HepG2 (cell line): ENCODE data around the gene VAC14. TPM values are rescaled to one million over a fixed set of nuclear protein-coding genes. Genes with fewer than 3 reads are reported as not detected.

ENCODE experiments used
- CEBPB ChIP-seq: IDR thresholded peaks from 2 replicates; pipeline ENCODE4 v1.6.1; 2011; ENCODE audit warnings: low read depth, low read length, improper control_type of control experiment, borderline replicate concordance
- FOSL2 ChIP-seq: sonication (generic); formaldehyde crosslinking; IDR thresholded peaks from 2 replicates; pipeline ENCODE4 v1.4.0; 2020; ENCODE audit warnings: missing genetic modification reagents
- HOXA3 ChIP-seq: sonication (generic); formaldehyde crosslinking; IDR thresholded peaks from 2 replicates; pipeline ENCODE4 v1.5.0; 2020; ENCODE audit warnings: missing genetic modification reagents
- SAFB2 ChIP-seq: sonication (generic); formaldehyde crosslinking; IDR thresholded peaks from 2 replicates; pipeline ENCODE4 v1.5.1; 2020; ENCODE audit warnings: missing genetic modification reagents, low read depth, mild to moderate bottlenecking, borderline replicate concordance
- SMAD1 ChIP-seq: sonication (generic); formaldehyde crosslinking; IDR thresholded peaks from 2 replicates; pipeline ENCODE4 v1.4.0; 2020; ENCODE audit warnings: missing genetic modification reagents, low read depth, mild to moderate bottlenecking, borderline replicate concordance
- TAF15 ChIP-seq: fragments of 200-400 bp; formaldehyde crosslinking; IDR thresholded peaks from one replicate; pipeline ENCODE4 v1.6.1; 2018; ENCODE audit warnings: mild to moderate bottlenecking, low read depth, low read length; ENCODE audit not compliant: poor library complexity, severe bottlenecking
- ZNF10 ChIP-seq: sonication (generic); formaldehyde crosslinking; IDR thresholded peaks from 2 replicates; pipeline ENCODE4 v1.4.0; 2020; ENCODE audit warnings: mild to moderate bottlenecking, low read depth, missing genetic modification reagents, borderline replicate concordance
- ZNF282 ChIP-seq: fragments of 450-650 bp; IDR thresholded peaks from 2 replicates; pipeline ENCODE4 v1.6.1; 2018; ENCODE audit not compliant: partially characterized antibody
- ZNF337 ChIP-seq: sonication (generic); formaldehyde crosslinking; IDR thresholded peaks from 2 replicates; pipeline ENCODE4 v1.5.1; 2020; ENCODE audit warnings: missing genetic modification reagents, low read depth, mild to moderate bottlenecking, borderline replicate concordance
- ZNF547 ChIP-seq: sonication (generic); formaldehyde crosslinking; IDR thresholded peaks from 2 replicates; pipeline ENCODE4 v1.5.1; 2020; ENCODE audit warnings: mild to moderate bottlenecking, missing genetic modification reagents
- ZNF616 ChIP-seq: sonication (generic); formaldehyde crosslinking; IDR thresholded peaks from 2 replicates; pipeline ENCODE4 v1.5.0; 2020; ENCODE audit warnings: low read depth, mild to moderate bottlenecking, missing genetic modification reagents
- ZNF761 ChIP-seq: sonication (generic); formaldehyde crosslinking; conservative IDR thresholded peaks from 2 replicates; pipeline ENCODE4 v1.4.0; 2020; ENCODE audit warnings: mild to moderate bottlenecking, missing genetic modification reagents
- ZNF790 ChIP-seq: sonication (generic); formaldehyde crosslinking; IDR thresholded peaks from 2 replicates; pipeline ENCODE4 v1.8.0; 2022; ENCODE audit warnings: missing genetic modification reagents, mild to moderate bottlenecking, borderline replicate concordance
- polyA plus RNA-seq, 8 experiments: library from polyadenylated mRNA; depleted of rRNA in 3 of 8; stranded (reverse) in 7 of 8; unstranded in 1 of 8; fragments of >200 nt; fragmentation: Illumina TruSeq in 4 of 8; extraction: Trizol in 4 of 8; gene quantifications; 2 replicates each; pipeline versions ENCODE4 v1.2.1 to v1.2.3, GENCODE V29; 2011 to 2016; ENCODE audit warnings: low read depth in 4 of 8, missing spikeins in 1 of 8, mixed read lengths in 1 of 8; ENCODE audit not compliant: insufficient read depth in 1 of 8
- total RNA-seq, 5 experiments: library from RNA; depleted of rRNA; stranded (reverse); fragments of >200 nt; fragmentation: Illumina TruSeq; extraction: Trizol; gene quantifications; 2 replicates each; pipeline ENCODE4 v1.2.3, GENCODE V29; 2016; ENCODE audit warnings: low read depth in 1 of 5
- TF ChIP-seq, protein P1 (sequence below): sonication (generic); formaldehyde crosslinking; IDR thresholded peaks from 2 replicates; pipeline ENCODE4 v1.5.0; 2020; ENCODE audit warnings: mild to moderate bottlenecking, low read depth, missing genetic modification reagents, borderline replicate concordance
- TF ChIP-seq, protein P2 (sequence below): sonication (generic); formaldehyde crosslinking; IDR thresholded peaks from 2 replicates; pipeline ENCODE4 v1.4.0; 2020; ENCODE audit warnings: missing genetic modification reagents
- TF ChIP-seq, protein P3 (sequence below), 2 experiments: fragments of 450-650 bp in 1 of 2; sonication (generic) in 1 of 2; formaldehyde crosslinking; IDR thresholded peaks; 2 replicates each; pipeline versions ENCODE4 v1.5.0 to v1.8.0; 2020 to 2022; ENCODE audit warnings: mild to moderate bottlenecking in 1 of 2, missing genetic modification reagents in 1 of 2
- TF ChIP-seq, protein P4 (sequence below): sonication (generic); formaldehyde crosslinking; IDR thresholded peaks from 2 replicates; pipeline ENCODE4 v1.4.0; 2020; ENCODE audit warnings: mild to moderate bottlenecking, missing genetic modification reagents
- TF ChIP-seq, protein P5 (sequence below): IDR thresholded peaks from 2 replicates; pipeline ENCODE4 v1.6.1; 2016; ENCODE audit warnings: missing genetic modification reagents, missing compliant biosample characterization
- TF ChIP-seq, protein P6 (sequence below): IDR thresholded peaks from 2 replicates; pipeline ENCODE4 v1.6.1; 2016

VAC14 gene
- total and polyA plus RNA-seq, 2 of the 13 experiments (the other 11 are each of a cell fraction or from before 2014, with no cell fraction given) = 23.5 to 24.6 TPM

DNA sequence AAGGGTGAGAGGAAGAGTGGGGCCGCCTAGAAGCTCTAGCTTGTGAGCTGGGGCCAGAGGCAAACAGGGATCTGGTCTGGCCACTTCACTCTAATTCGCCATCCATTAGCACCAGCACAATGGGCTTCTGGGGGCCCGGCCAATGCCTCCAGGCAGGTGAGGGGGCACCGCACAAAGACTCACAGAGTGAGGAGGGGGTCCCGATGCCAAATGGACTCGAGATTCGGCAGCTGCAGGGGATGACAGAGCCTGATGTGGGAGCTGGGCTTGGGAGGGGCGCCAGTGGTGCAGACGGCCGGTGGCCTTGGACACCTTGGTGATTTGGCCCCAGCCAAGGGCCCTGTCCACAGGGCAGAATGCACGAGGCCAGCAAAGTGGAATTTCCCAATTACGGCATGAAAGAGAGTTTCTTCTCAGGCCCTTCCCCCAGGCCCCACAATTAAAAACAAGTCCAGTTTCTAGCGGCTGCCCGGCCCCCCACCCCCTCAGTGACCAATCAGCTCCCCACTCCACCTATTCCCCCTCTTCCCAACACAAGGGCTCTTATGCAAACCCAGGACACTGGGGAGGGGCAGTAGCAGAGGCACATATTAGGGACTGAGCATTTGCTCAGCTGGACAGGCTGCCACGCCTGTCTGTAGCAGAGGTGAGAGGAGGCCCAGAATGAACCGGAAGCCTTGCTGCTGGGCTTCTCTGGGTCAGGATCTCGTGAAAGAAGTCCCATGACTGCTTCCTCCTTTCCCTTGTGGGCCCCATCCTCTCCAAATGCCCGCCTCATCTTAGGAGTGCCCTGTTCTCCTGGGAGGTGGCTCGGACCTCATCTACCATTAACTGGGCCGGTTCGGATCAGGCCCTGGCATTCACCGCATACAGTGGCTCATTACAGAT, 75.7 kb downstream of the VAC14 start (continued):
- no peak for TF ChIP-seq ZNF616 (CRISPR knock-in tag)
- TF ChIP-seq FOSL2 (CRISPR knock-in tag) = peak; percentile 68
- peak; percentile 80 for TF ChIP-seq CEBPB
- TF ChIP-seq ZNF790 (CRISPR knock-in tag) = no peak
- TF ChIP-seq TAF15 = no peak
- peak; percentile 86 for TF ChIP-seq ZNF337 (CRISPR knock-in tag)
- TF ChIP-seq, protein P1, sequence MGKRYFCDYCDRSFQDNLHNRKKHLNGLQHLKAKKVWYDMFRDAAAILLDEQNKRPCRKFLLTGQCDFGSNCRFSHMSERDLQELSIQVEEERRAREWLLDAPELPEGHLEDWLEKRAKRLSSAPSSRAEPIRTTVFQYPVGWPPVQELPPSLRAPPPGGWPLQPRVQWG (CRISPR knock-in tag) = no peak
- no peak for TF ChIP-seq ZNF282
- TF ChIP-seq ZNF10 (CRISPR knock-in tag) = no peak
- peak; percentile 95 for TF ChIP-seq SMAD1
- TF ChIP-seq, protein P2, sequence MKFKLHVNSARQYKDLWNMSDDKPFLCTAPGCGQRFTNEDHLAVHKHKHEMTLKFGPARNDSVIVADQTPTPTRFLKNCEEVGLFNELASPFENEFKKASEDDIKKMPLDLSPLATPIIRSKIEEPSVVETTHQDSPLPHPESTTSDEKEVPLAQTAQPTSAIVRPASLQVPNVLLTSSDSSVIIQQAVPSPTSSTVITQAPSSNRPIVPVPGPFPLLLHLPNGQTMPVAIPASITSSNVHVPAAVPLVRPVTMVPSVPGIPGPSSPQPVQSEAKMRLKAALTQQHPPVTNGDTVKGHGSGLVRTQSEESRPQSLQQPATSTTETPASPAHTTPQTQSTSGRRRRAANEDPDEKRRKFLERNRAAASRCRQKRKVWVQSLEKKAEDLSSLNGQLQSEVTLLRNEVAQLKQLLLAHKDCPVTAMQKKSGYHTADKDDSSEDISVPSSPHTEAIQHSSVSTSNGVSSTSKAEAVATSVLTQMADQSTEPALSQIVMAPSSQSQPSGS (CRISPR knock-in tag) = peak; percentile 68; the same call in 1 of the 2 replicates
- TF ChIP-seq, protein P3, sequence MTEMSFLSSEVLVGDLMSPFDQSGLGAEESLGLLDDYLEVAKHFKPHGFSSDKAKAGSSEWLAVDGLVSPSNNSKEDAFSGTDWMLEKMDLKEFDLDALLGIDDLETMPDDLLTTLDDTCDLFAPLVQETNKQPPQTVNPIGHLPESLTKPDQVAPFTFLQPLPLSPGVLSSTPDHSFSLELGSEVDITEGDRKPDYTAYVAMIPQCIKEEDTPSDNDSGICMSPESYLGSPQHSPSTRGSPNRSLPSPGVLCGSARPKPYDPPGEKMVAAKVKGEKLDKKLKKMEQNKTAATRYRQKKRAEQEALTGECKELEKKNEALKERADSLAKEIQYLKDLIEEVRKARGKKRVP (CRISPR knock-in tag; IDR thresholded peaks at IDR 0.05) = peak in 1 of 2 experiments; percentile 71; a peak in 1 of 4 replicates
- TF ChIP-seq ZNF547 (CRISPR knock-in tag) = peak; percentile 25; the same call in 1 of the 2 replicates
- no peak; the same call in 1 of the 2 replicates for TF ChIP-seq ZNF761 (CRISPR knock-in tag)
- peak; percentile 90 for TF ChIP-seq HOXA3
- TF ChIP-seq, protein P4, sequence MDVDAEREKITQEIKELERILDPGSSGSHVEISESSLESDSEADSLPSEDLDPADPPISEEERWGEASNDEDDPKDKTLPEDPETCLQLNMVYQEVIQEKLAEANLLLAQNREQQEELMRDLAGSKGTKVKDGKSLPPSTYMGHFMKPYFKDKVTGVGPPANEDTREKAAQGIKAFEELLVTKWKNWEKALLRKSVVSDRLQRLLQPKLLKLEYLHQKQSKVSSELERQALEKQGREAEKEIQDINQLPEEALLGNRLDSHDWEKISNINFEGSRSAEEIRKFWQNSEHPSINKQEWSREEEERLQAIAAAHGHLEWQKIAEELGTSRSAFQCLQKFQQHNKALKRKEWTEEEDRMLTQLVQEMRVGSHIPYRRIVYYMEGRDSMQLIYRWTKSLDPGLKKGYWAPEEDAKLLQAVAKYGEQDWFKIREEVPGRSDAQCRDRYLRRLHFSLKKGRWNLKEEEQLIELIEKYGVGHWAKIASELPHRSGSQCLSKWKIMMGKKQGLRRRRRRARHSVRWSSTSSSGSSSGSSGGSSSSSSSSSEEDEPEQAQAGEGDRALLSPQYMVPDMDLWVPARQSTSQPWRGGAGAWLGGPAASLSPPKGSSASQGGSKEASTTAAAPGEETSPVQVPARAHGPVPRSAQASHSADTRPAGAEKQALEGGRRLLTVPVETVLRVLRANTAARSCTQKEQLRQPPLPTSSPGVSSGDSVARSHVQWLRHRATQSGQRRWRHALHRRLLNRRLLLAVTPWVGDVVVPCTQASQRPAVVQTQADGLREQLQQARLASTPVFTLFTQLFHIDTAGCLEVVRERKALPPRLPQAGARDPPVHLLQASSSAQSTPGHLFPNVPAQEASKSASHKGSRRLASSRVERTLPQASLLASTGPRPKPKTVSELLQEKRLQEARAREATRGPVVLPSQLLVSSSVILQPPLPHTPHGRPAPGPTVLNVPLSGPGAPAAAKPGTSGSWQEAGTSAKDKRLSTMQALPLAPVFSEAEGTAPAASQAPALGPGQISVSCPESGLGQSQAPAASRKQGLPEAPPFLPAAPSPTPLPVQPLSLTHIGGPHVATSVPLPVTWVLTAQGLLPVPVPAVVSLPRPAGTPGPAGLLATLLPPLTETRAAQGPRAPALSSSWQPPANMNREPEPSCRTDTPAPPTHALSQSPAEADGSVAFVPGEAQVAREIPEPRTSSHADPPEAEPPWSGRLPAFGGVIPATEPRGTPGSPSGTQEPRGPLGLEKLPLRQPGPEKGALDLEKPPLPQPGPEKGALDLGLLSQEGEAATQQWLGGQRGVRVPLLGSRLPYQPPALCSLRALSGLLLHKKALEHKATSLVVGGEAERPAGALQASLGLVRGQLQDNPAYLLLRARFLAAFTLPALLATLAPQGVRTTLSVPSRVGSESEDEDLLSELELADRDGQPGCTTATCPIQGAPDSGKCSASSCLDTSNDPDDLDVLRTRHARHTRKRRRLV (CRISPR knock-in tag) = no peak
- TF ChIP-seq, protein P5, sequence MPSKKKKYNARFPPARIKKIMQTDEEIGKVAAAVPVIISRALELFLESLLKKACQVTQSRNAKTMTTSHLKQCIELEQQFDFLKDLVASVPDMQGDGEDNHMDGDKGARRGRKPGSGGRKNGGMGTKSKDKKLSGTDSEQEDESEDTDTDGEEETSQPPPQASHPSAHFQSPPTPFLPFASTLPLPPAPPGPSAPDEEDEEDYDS = peak; percentile 98
- peak; percentile 89; the same call in 1 of the 2 replicates for TF ChIP-seq SAFB2 (CRISPR knock-in tag)
- TF ChIP-seq, protein P6, sequence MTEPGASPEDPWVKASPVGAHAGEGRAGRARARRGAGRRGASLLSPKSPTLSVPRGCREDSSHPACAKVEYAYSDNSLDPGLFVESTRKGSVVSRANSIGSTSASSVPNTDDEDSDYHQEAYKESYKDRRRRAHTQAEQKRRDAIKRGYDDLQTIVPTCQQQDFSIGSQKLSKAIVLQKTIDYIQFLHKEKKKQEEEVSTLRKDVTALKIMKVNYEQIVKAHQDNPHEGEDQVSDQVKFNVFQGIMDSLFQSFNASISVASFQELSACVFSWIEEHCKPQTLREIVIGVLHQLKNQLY (CRISPR knock-in tag) = peak; percentile 76; the same call in 1 of the 2 replicates
